Fibroblast of lung (primary cell): ENCODE results near the gene GPS1. TPM values are rescaled to one million over a fixed set of nuclear protein-coding genes. Genes with fewer than 3 reads are reported as not detected.

Source experiments
- DNase-seq, 2 donors: peaks; one replicate each; pipeline versions ENCODE4 v3.0.0 to v3.0.0-alpha.2; 2010; ENCODE audit warnings: low read depth in 2 of 2
- H2AFZ ChIP-seq: 2 replicates; pipeline ENCODE4 v1.5.1; 2012; ENCODE audit warnings: low read length, control low read depth, inconsistent platforms
- H3K27ac ChIP-seq: 2 replicates; pipeline ENCODE4 v1.5.1; 2011; ENCODE audit warnings: low read length, control low read depth; ENCODE audit not compliant: insufficient read depth
- H3K27me3 ChIP-seq: 2 replicates; pipeline ENCODE4 v1.5.1; 2011; ENCODE audit warnings: mild to moderate bottlenecking, low read length; ENCODE audit not compliant: control insufficient read depth, insufficient read depth
- H3K36me3 ChIP-seq: 2 replicates; pipeline ENCODE4 v1.5.1; 2011; ENCODE audit warnings: low read length; ENCODE audit not compliant: control insufficient read depth, insufficient read depth
- H3K4me1 ChIP-seq: 2 replicates; pipeline ENCODE4 v1.5.1; 2011; ENCODE audit warnings: low read length; ENCODE audit not compliant: control insufficient read depth, insufficient read depth; ENCODE audit errors: extremely low read depth
- H3K4me2 ChIP-seq: 2 replicates; pipeline ENCODE4 v1.5.1; 2011; ENCODE audit warnings: low read length, control low read depth; ENCODE audit not compliant: insufficient read depth; ENCODE audit errors: extremely low read depth
- H3K4me3 ChIP-seq, 4 experiments: fragments of 200-600 bp in 1 of 4; sonication (generic) in 1 of 4; replicated peaks in 1 of 4; 2 replicates each; pipeline ENCODE4 v1.5.1; 2011 to 2016; ENCODE audit warnings: low read length in 4 of 4, low read depth in 3 of 4, mild to moderate bottlenecking in 3 of 4, control low read depth in 2 of 4, inconsistent platforms in 1 of 4, mixed read lengths in 1 of 4; ENCODE audit not compliant: insufficient read depth in 1 of 4; ENCODE audit errors: control extremely low read depth in 1 of 4
- H3K79me2 ChIP-seq: 2 replicates; pipeline ENCODE4 v1.5.1; 2012; ENCODE audit warnings: mild to moderate bottlenecking, low read length, inconsistent platforms; ENCODE audit not compliant: control insufficient read depth, insufficient read depth
- H3K9ac ChIP-seq: 2 replicates; pipeline ENCODE4 v1.5.1; 2011; ENCODE audit warnings: mild to moderate bottlenecking, low read length, control low read depth; ENCODE audit not compliant: insufficient read depth
- H3K9me3 ChIP-seq: 2 replicates; pipeline ENCODE4 v1.5.1; 2012; ENCODE audit warnings: low read depth, low read length; ENCODE audit not compliant: control insufficient read depth, insufficient read depth
- H4K20me1 ChIP-seq: 2 replicates; pipeline ENCODE4 v1.5.1; 2011; ENCODE audit warnings: low read length; ENCODE audit not compliant: control insufficient read depth, insufficient read depth; ENCODE audit errors: extremely low read depth
- CTCF ChIP-seq, 2 donors: IDR thresholded peaks in 1 of 2; conservative IDR thresholded peaks in 1 of 2; 1 replicate in 1 of 2; 2 replicates in 1 of 2; pipeline ENCODE4 v1.5.1; 2011 to 2012; ENCODE audit warnings: low read length in 2 of 2, control low read depth in 1 of 2, inconsistent platforms in 1 of 2, low read depth in 1 of 2, mild to moderate bottlenecking in 1 of 2
- EZH2 ChIP-seq: IDR thresholded peaks from 2 replicates; pipeline ENCODE4 v1.5.1; 2012; ENCODE audit warnings: low read length, control low read depth, mild to moderate bottlenecking; ENCODE audit errors: missing control alignments
- polyA plus RNA-seq, 2 donors: library from polyadenylated mRNA; depleted of rRNA in 1 of 2; stranded (reverse) in 1 of 2; unstranded in 1 of 2; fragments of >200 nt; gene quantifications; 2 replicates each; pipeline ENCODE4 v1.2.1, GENCODE V29; 2011 to 2012; ENCODE audit warnings: missing spikeins in 1 of 2
- total RNA-seq: library from RNA; depleted of rRNA; stranded (reverse); fragments of >200 nt; gene quantifications from 2 replicates; pipeline ENCODE4 v1.2.1, GENCODE V29; 2014

The GPS1 gene
- total and polyA plus RNA-seq, 2 donors (not counting 1 experiment from before 2014, with no cell fraction given), result 53.3 to 76.6 TPM

- Histone ChIP-seq H3K9ac (no peak overlapping the region), H3K36me3 (no peaks in the 10 kb centered on the region), H3K27ac (no peak overlapping the region), H3K27me3 (no peaks in the 10 kb centered on the region), H2AFZ (no peak overlapping the region), H3K4me1 (peaks cover 18% of the 10 kb centered on the region), H3K4me3 (no peak overlapping the region), H3K9me3 (no peaks in the 10 kb centered on the region), H3K79me2 (no peaks in the 10 kb centered on the region), H3K4me2 (no peak overlapping the region), H4K20me1 (no peaks in the 10 kb centered on the region)
- TF ChIP-seq EZH2 (no peak), CTCF (conservative IDR thresholded peaks at IDR 0.05 in 1 of 2, IDR thresholded peaks at IDR 0.05 in 1 of 2; ENCODE audit: low read depth in 1 of 2, low read length in 2 of 2) (no peak)
- no peak for DNase-seq
These were observed 42.7 kb upstream of the GPS1 start for GRCh38 chr17:82008941-82009405.

- Histone ChIP-seq H3K4me3 (no peak overlapping the region), H3K9ac (no peak overlapping the region), H3K4me2 (no peak overlapping the region), H3K4me1 (peaks cover 13% of the 10 kb centered on the region), H3K9me3 (no peaks in the 10 kb centered on the region), H3K27me3 (no peaks in the 10 kb centered on the region), H2AFZ (no peak overlapping the region), H3K27ac (no peak overlapping the region), H4K20me1 (no peaks in the 10 kb centered on the region), H3K79me2 (no peaks in the 10 kb centered on the region), H3K36me3 (no peaks in the 10 kb centered on the region)
- TF ChIP-seq CTCF (conservative IDR thresholded peaks at IDR 0.05 in 1 of 2, IDR thresholded peaks at IDR 0.05 in 1 of 2; ENCODE audit: low read depth in 1 of 2, low read length in 2 of 2) (no peak), EZH2 (no peak)
- DNase-seq, result no peak
These were observed 42.3 kb upstream of the GPS1 start for GRCh38 chr17:82009413-82009812.

GRCh38 chr17:82010575-82011525, 40.8 kb upstream of the GPS1 start:
- H3K9ac ChIP-seq, result no peak overlapping the region
- TF ChIP-seq CTCF (conservative IDR thresholded peaks at IDR 0.05 in 1 of 2, IDR thresholded peaks at IDR 0.05 in 1 of 2; ENCODE audit: low read depth in 1 of 2, low read length in 2 of 2) (no peak), EZH2 (no peak)
- H3K9me3 ChIP-seq, result no peaks in the 10 kb centered on the region
- no peaks in the 10 kb centered on the region for H3K36me3 ChIP-seq
- no peak overlapping the region for H2AFZ ChIP-seq
- H3K27ac ChIP-seq, result no peak overlapping the region
- H4K20me1 ChIP-seq, result no peaks in the 10 kb centered on the region
- H3K4me2 ChIP-seq, result no peak overlapping the region
- no peak overlapping the region for H3K4me3 ChIP-seq
- H3K4me1 ChIP-seq, result peaks cover 10% of the 10 kb centered on the region
- H3K79me2 ChIP-seq, result no peaks in the 10 kb centered on the region
- no peaks in the 10 kb centered on the region for H3K27me3 ChIP-seq
- DNase-seq, result no peak
